COLO829 (cell line): Measurements from ENCODE around the gene RFTN1.
"Not testable (repeated sequence)": the region's sequence is repeated elsewhere in the genome, so short reads cannot be mapped to it uniquely, and the experiment has no call there.

ENCODE experiments used
- DNase-seq: peaks from one replicate; pipeline ENCODE4 v3.0.0; 2012; ENCODE audit warnings: low spot score

Gene RFTN1

DNA sequence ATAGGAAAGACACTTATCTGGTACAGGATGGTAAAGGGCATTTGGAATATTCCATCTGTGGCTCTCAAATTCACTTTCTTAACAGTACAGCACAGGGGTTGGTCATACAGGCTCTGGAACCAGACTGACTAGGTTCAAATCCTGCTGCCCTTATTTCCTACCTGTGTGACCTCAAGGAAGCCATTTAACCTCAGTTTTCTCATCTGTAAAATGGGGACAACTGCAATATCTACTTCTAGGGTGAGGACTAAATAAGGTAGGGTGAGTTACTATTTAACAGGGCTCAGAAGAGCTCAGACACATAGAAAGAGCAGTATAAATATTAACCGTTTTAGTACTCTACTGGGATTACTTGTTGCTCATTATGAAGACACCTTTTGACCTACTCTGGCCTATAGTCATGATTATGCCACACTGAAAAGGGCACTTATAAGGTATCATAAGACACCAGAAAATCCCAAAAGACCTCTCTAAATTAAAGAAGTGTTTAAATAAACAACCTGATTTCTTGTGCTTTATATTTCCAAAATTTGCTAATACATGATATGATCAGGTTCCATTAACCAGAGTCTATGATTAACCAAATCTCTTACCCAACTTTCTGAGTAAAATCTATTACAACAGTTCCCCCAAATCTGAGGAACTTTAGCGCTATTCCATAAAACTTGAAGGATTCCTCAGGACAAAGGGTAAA, 6.5 kb downstream of the RFTN1 start:
- DNase-seq: no peak

DNA sequence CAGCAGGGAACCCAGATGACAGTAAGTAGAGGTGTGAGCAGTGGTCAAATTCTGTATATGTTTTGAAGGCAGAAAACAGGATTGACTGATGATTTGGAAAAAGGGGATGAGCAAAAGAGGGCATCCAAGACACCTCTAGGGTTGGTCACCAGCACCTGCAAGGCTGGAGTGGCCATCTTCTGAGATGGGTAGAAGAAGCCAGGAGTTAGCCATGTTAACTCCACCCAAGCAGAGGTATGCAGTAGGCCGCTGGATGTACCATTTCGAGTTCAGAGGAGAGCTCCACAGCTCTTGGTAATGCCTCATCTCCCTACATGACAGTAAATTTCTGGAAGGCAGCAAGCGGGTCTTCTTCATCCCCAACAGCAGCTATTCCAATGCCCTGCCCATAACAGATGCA, 7.0 kb downstream of the RFTN1 start:
- no peak for DNase-seq

DNA sequence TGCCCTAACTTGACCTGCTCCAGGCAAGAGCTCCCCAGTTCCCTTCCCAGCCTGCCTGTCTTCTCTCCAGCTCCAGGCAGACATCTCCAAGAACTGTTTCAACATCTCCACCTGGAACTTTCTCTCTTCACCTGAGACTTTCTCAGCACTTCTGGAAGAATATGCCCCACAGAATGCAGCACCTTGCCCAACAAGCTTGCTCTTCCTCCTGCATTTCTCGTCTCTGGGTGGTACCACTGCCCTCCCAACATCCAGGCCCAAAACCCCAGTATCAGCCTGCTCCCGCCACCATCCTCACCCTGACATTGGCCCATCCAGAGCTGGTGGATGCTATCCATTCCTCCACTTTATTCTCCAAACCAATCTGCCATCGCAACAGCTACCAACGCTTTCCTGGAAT, 8.8 kb downstream of the RFTN1 start:
- no peak for DNase-seq

DNA sequence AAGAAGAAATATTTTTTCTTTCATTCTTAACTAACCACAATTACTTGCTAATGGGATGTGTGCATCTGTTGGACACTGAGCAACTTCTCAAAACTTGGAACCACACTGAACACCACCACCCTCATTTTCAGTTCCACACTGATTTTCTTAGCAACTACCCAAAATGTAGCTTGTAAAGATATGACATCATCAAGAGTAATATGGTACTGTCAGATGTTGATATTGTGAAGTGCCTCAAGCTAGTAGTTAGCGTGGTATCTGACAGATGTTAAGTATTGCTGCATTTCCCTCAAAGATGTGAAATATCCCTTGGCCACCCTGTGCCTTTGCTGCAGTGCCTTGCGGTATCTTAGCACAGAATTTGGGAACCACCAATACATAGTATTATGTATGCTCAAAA, 9.3 kb downstream of the RFTN1 start:
- no peak for DNase-seq

DNA sequence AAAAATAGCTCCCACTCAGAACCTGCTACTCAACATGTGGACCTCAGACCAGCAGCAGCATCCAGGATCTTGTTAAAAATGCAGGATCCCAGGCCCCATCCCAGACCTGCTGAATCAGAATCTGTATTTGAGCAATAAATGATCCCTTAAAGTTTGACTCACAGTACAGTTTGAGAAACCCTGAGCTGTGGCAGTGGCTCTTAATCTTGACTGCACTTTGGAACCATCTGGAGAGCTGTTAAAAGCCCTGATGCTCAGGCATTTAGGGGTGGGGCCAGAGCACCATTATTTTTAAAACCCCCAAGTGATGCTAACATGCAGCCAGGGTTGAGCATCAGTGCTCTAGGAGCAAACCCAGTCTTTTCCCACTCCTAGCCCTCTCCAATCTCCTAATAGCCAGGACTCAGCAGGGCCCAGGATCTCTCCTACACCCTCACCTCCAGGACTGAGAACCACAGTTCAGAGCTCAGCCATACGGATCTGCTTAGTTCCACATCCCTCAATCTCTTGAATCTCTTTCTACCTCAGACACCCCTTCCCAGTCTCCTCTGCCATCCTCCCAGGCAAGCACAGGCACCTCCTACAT, 10.2 kb downstream of the RFTN1 start:
- DNase-seq: no peak

DNA sequence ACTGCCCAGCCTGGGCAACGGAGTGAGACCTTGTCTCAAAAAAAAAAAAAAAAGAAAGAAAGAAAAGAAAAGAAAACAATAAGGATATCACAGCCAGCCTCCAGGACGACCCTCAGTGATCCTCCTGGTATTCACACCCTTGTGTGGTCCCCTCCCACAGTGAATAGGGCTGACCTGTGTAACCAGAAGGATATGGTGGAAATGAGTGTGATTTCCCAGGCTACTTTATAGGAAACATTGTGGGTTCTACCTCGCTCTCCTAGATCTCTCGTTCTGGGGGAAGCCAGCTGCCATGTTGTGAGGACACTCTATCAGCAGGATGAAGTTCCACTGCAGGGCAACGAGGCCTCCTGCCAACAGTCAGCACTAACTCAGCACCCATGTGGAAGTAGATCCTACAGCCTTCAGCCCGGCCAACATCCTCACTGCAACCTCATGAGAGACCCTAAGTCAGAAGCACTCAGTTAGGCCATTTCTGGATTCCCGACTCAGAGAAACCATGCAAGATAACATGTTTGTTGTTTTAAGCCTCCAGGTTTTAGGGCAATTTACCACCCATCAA, 11.1 kb downstream of the RFTN1 start:
- DNase-seq: no peak

DNA sequence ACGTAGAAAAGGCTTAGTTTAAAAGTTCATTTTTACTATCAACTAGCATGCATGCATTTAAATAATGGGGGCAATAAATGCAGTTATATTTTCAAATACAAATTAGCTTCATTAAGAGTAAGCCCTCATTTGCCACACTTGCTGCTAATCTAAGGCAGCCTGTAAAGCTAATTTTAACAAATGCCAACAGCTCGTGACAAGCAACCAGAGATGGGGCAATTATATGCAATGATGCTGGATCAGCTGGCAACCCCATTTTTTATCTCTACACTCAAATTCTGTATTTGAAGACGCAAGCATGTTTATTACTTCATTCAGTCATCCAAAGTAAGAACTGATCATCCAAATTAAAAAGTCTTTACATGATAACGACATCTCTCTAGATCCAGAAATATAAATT, 12.1 kb downstream of the RFTN1 start:
- DNase-seq: no peak

DNA sequence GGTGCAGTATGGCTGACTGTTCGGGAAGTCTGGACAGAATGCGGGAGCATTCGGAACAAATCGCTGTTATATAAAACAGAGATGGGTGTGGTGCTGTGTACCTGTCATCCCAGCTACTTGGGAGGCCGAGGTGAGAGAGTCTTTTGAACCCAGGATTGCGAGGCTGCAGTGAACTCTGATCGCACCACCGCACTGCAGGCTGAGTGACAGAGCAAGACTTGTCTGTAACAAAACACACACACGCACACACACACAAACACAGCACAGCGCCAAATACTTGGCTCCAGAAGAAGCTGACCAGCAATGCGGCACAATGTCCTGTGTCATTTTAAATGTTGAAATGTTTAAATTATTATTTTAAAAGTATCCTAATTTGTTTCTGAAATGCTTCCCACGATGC, 12.6 kb downstream of the RFTN1 start:
- no peak for DNase-seq

DNA sequence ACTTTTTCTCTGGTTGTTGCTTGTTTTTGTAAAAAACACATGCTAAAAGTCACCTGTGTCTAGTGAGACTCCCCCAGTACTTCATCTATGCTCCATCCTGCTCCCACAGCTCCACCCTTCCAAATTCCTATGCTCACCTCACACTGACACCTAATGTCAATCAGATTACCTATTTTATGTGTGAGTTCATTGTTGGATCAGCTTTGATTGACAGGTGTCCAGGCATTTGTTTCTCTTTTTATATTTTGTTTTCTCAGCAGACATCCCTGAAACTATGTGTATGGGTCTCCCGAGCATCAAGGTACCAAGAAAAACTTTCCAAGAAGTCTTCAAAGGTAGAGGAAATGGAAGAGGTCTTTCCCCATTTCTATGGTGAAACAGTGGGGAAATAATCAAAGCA, 13.4 kb downstream of the RFTN1 start:
- no peak for DNase-seq

DNA sequence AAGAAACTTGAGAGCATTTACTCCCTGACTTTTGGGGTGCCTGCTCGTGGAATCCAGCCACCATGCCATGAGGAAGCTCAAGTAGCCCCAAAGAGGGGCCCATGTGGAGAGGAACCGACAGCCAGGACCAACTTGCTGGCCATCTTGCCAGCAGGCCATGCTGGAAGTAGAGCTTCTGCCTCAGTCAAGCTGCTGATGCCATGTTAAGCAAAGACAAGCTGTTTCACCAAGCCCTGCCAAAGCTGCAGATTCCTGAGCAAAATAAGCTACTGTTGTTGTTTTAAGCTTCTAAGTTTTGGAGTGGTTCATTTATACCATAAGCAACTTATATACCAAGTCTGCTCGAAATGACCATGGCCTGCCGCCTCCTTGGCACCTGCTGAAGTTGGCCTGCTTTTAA, 14.1 kb downstream of the RFTN1 start:
- DNase-seq: no peak

DNA sequence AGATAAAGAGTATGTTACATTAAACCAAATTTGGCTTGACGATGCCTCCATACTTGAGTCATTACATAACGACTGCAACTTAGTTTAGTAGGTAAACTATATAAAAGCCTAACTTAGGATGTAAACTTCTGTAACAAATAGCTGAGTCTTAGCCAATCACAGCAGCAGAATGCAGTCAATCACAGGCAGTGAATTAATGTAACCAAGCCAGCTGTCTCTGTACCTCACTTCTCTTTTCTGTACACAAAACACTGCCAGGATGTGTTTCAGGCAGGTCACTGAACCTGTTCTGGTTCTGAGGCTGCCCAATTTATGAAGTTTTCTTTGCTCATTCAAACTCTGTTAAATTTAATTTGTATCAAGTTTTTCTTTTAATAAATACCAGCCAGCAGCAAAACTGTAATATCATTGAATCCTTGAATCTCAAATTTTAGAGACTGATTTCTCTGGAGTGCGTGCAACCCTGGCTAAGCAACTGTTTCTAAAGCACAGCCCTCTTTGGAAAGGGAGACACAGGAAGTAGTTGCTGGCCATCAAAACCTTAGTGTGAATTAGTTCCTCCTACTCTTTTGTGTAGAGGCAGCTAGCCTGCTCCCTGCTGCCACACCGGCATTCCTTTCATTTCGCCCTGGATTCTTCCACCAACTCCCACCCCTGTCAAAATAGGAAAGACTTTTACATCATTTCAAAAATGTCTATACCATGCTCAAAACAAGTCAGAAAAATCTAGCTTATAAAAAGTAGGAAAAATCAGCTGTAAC, 15.2 kb downstream of the RFTN1 start:
- DNase-seq: no peak

DNA sequence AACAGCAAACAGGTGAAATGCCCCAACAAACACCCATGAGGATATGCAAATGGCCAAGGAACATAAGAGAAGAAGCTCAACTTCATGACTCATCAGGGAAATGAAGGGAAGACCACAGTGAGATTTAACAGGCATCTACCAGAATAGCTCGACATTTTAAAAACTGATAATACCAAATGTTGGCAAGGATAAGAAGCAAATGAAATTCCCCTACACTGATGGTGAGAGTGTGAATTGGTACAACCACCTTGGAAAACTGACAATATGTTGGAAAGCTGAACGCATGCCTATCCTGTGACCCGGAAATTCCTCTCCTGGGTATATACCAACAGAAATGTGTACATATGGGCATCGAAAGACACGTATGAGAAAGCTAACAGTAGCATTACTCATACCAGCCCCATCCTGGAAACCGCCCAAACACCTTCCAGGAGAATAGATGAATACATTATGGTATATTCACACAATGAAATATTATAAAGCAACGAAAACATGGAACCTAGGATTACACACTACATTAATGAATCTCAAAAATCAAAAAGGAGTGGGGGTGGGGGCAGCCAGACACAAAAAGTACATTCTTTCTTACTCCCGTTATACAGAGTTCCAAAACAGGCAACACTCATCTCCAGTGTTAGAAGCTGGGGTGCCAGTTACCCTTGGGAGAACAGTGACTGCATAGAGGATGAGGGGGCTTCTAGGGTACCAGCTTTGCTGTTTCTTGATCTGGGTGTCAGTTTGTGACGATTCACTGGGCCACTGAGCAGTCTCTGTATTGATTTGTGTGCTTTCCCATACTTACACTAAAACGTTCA, 16.9 kb downstream of the RFTN1 start:
- no peak for DNase-seq

DNA sequence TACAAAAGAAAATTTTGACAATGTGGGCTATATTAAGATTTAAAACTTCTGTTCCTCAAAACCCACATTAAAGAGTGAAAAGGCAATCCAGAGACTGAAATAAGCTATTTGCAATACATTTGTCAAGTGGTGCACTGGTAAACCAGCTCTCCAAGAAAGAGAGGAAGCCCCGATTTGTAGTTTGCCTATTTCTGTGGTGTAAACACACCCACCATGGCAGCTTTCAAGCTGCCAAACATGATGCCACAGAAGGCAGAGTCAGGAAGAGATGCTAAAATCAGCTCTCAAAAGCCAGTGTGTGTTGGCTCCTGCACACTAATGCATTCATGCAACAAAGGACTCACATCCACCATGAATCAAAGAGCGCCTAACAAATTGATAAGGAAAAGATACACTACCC, 17.5 kb downstream of the RFTN1 start:
- DNase-seq: no peak

DNA sequence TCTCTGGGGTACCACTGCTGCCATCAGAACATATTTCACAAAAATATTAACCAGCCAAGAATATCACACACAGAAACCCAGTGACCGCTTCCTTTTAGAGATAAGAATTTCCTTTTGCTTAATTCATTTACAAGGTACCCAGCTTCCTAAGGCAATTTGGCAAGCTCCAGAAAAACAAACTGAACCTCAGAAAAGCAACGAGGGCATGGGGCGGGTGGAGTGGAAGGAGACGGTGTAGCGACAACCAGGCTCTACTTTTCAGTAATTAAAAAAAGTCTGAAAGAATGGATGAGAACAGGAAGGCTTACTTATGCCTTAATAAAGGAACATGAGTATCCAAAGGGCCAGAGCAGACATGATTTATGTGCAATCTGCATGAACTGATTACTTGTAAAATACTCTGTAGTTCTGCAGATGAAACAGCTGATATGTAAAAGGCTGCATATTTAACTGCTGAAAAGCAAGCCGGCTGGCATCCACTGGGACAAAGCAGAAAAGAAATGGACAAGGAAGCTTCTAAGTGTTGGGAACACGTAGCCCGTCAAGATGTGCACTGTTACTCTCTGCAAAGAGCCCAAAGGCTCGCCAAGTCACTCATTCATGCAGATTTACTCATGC, 18.6 kb downstream of the RFTN1 start:
- no peak for DNase-seq

DNA sequence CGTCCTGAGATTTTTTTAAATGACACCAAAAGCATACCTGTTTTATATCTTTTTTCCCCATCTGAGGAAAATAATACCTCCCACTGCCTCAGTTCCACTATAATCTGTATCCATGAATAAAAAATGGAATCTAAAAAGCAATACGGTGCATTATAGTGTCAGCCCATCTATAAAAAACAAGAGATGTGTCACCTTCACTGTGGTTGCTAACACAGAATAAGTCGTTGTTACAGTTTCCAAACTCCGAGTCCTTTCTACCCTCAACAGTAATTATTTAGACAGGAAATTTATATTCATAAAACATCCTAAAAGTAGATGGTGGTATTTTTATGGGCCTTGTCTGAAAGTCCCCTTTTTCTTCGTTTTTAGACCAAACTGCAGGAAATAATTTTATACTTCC, 19.4 kb downstream of the RFTN1 start:
- no peak for DNase-seq

DNA sequence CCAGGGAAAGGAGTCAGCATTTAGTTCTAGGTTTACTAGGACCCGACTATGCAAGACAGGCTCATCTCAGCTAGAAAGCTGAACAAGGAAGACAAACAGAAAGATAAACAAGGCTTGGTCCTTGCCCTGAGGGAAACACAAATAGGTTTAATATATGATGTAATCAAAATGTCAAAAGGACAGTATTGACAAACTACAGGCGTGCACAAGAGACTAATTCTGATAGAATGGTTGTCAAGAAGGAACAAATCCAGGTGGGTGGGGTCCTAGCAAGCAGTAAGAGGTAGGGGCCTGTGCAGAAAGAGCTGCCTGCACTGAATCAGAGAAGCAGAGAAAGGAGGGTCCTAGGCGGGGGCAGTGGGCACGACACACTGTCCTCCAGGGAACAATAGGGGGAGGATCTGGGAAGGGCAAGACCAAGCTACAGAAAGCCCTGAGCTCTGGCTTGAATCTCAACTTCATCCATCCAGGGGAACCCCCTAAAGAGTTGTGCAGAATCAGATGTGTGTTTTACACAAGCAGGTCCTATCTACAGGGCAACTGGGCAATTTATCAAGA, 23.4 kb downstream of the RFTN1 start:
- DNase-seq: no peak

DNA sequence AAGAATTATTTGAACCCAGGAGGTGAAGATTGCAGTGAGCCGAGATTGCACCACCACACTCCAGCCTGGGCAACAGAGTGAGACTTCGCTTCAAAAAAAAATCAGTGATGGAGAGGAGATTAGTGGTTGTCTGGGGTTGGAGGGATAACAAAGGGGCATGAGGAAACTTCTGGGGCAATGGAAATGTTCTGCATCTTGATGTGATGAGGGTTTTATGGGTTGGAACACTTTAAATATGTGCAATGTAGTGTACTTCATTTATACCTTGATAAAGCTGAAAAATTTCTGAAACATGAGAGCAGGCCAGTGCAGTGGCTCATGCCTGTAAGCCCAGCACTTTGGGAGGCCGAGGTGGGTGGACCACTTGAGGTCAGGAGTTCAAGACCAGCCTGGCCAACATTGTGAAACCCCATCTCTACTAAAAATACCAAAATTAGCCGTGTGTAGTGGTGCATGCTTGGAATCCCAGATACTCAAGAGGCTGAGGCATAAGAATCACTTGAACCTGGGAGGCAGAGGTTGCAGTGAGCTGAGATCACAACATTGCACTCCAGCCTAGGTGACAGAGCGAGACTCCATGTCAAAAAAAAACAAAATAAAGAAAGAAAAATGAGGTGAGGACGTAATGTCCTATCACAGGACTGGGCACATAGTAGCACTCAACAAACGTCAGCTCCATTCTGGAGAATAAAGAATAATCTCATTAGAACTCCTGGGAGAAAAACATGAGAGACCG, 24.0 kb downstream of the RFTN1 start:
- DNase-seq: not testable (repeated sequence)

DNA sequence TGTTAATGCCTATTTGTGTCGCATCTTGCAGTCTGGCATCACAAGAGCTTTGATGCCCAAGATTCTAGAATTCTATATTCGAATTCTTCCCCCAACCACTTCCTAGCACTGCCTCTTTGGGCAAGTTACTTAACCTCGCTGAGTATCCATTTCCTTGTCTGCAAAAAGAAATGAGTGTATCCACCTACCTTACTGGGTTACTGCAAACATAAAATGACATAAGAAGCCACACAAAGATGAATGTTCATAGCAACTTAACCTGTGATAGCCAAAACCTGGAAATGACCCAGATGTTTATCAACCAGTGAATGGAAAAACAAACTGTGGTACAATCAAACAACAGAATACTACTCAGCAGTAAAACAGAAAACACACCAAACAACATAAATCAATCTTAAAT, 24.9 kb downstream of the RFTN1 start:
- DNase-seq: no peak

DNA sequence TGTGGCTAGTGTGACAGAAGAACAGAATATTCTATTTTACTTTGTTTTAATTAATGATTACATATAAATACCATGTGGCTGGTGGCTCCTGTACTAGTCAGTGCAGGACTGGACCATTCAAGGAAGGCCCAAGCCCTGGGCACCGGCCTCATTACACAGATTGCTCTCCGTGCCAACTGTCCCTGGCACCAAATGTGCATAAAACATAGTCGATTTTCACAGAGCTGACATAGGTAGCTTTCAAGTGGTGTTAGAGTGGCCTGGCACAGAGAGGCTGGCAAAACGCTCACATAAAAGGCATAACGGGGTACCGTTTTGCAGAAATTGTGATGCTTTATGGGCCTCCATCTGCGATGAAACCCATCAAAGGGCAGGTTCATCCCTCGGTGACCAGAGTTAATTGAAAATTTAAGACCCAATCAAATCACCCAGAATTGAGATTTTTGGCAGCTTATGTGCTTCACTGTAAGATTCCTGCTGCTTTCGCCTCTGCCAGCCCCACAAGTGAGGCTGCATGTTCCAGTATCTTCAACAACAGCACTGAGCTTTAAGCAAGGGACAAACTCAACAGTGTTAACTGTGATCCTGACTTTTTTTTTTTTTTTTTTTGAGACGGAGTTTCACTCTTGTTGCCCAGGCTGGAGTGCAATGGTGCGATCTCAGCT, 25.9 kb downstream of the RFTN1 start:
- no peak for DNase-seq

DNA sequence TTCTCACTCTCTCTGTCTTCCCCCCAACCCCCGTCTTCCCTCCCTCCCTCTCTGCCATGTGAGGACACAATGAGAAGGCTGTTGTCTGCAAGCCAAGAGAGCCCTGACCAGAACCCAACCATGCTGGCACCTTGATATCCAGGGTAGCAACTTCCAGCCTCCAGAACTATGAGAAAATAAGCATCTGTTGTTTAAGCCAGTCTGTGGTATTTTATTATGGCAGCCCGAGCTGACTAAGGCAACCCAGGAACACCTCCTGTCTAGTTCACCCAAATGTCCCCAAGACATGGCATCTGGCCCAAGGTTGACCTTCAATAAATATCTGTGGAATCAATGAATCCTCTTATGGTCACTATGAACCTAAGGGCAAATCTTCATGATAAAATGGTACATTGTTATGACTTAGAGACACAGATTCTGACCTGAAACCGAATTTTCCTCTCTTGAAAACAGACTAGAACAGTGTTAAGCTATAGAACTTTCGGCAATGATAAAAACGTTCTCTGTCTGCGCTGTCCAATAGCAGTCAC, 26.5 kb downstream of the RFTN1 start:
- peak; percentile 39 for DNase-seq
